ENCODE results near the gene SLC6A7. TPM values are rescaled to one million over a fixed set of nuclear protein-coding genes. Genes with fewer than 3 reads are reported as not detected.

Gene SLC6A7
- total RNA-seq, 4 donors from 2014 or later, result not detected

DNA sequence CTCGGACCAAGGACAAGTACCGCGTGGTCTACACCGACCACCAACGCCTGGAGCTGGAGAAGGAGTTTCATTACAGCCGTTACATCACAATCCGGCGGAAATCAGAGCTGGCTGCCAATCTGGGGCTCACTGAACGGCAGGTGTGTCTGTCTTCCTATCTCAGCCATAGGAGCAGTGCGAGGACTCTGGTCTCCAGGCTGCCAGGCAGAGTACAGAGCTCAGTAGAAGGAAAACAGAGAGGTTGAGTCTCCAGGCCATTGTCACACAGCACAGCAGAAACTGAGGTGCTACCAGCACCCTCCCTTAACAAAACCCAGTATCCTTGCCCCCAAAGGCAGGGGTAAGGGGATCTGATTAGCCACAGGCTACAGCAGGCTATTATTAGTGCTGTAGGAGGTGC, 7.1 kb upstream of the SLC6A7 start:
- DNase-seq (ENCODE audit: extremely low spot score), result no peak
- Histone ChIP-seq H3K36me3 (no peaks in the 10 kb centered on the region), H3K27me3 (no peaks in the 10 kb centered on the region), H3K4me1 (peaks cover 19 to 32% (median 29%) of the 10 kb centered on the region in 4 donors), H3K27ac (replicated peaks in 1 of 4) (no peak overlapping the region), H3K4me3 (no peak overlapping the region), H3K9me3 (no peaks in the 10 kb centered on the region)
- intact Hi-C loops (cut with DNase I), result no loop called here
- TF ChIP-seq POLR2A (IDR thresholded peaks at IDR 0.05; ENCODE audit: low read depth), result no peak
- TF ChIP-seq POLR2AphosphoS5 (IDR thresholded peaks at IDR 0.05), result no peak
- TF ChIP-seq, protein P1, sequence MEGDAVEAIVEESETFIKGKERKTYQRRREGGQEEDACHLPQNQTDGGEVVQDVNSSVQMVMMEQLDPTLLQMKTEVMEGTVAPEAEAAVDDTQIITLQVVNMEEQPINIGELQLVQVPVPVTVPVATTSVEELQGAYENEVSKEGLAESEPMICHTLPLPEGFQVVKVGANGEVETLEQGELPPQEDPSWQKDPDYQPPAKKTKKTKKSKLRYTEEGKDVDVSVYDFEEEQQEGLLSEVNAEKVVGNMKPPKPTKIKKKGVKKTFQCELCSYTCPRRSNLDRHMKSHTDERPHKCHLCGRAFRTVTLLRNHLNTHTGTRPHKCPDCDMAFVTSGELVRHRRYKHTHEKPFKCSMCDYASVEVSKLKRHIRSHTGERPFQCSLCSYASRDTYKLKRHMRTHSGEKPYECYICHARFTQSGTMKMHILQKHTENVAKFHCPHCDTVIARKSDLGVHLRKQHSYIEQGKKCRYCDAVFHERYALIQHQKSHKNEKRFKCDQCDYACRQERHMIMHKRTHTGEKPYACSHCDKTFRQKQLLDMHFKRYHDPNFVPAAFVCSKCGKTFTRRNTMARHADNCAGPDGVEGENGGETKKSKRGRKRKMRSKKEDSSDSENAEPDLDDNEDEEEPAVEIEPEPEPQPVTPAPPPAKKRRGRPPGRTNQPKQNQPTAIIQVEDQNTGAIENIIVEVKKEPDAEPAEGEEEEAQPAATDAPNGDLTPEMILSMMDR (IDR thresholded peaks at IDR 0.05), result no peak
- no peak for TF ChIP-seq EP300 (IDR thresholded peaks at IDR 0.05)
- 97% methylated on average over 10 of the region's 10 CpGs for WGBS

DNA sequence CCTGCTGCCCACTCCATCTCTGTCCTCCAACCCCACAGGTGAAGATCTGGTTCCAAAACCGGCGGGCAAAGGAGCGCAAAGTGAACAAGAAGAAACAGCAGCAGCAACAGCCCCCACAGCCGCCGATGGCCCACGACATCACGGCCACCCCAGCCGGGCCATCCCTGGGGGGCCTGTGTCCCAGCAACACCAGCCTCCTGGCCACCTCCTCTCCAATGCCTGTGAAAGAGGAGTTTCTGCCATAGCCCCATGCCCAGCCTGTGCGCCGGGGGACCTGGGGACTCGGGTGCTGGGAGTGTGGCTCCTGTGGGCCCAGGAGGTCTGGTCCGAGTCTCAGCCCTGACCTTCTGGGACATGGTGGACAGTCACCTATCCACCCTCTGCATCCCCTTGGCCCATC, 6.4 kb upstream of the SLC6A7 start:
- Histone ChIP-seq H3K27me3 (peaks cover 0 to 4% (median 0%) of the 10 kb centered on the region in 4 donors), H3K36me3 (no peaks in the 10 kb centered on the region), H3K4me3 (no peak overlapping the region), H3K4me1 (peaks cover 19 to 32% (median 29%) of the 10 kb centered on the region in 4 donors), H3K27ac (replicated peaks in 1 of 4) (no peak overlapping the region), H3K9me3 (no peaks in the 10 kb centered on the region)
- WGBS, result 95% methylated on average over 12 of the region's 12 CpGs
- TF ChIP-seq, protein P1 (IDR thresholded peaks at IDR 0.05), result no peak
- DNase-seq (ENCODE audit: extremely low spot score), result no peak
- intact Hi-C loops (cut with DNase I), result no loop called here

DNA sequence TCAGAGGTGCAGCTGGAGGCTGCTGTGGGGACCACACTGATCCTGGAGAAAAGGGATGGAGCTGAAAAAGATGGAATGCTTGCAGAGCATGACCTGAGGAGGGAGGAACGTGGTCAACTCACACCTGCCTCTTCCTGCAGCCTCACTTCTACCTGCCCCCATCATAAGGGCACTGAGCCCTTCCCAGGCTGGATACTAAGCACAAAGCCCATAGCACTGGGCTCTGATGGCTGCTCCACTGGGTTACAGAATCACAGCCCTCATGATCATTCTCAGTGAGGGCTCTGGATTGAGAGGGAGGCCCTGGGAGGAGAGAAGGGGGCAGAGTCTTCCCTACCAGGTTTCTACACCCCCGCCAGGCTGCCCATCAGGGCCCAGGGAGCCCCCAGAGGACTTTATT, 5.9 kb upstream of the SLC6A7 start:
- intact Hi-C loops (cut with DNase I), result no loop called here
- 94% methylated on average over 2 of the region's 2 CpGs for WGBS
- TF ChIP-seq, protein P1 (IDR thresholded peaks at IDR 0.05), result no peak
- TF ChIP-seq EP300 (IDR thresholded peaks at IDR 0.05) (no peak), POLR2AphosphoS5 (IDR thresholded peaks at IDR 0.05) (no peak), POLR2A (IDR thresholded peaks at IDR 0.05; ENCODE audit: low read depth) (no peak)

DNA sequence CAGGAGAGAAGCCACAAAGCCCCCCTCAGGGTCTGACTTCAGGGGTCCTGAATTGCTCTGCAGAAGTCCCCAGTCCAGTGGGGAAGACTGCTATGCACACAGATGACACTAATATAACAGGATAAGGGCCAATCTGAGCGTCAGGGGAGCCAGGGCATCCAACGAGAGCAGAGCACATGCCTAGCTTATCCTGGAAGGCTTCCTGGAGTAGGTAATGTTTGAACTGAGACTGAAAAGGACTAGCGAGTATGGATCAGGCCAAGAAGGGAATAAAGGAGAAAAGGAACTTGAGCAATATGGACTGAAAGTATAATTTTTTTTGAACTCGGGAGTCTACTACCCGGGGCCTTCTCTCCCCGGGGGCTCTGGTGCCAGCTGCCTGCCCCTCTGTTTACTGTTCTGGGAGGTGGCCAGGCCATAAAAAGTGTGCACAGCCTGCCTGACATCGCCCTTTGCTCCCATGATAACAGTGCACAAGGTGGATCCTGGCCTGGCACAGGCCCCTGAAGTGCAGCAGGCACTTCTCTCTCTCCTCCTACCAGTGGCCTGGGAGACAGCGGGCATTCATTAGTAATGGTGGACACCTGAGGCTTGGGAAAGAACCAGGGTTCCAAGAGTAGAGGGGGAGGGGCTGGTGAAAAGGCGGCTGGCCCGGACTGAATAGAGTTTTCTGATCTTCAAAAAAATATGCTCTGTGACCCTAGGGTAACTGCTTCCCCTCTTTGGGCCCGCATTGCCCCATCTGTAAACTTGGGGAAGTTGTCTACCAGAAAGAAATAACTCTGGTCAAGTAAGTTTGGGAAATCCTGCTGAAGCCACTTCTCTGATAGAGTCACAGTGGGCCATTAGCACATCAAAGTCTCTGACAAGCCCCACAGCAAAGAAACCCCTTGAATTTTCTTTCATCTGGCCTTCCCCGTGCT, 4.6 kb upstream of the SLC6A7 start:
- DNase-seq (ENCODE audit: extremely low spot score), result no peak
- H3K9me3 ChIP-seq, result no peaks in the 10 kb centered on the region
- 88% methylated on average over 12 of the region's 12 CpGs for WGBS
- TF ChIP-seq, protein P1 (IDR thresholded peaks at IDR 0.05), result no peak
- no peak for TF ChIP-seq POLR2AphosphoS5 (IDR thresholded peaks at IDR 0.05)
- TF ChIP-seq POLR2A (IDR thresholded peaks at IDR 0.05; ENCODE audit: low read depth), result no peak
- no peak for TF ChIP-seq EP300 (IDR thresholded peaks at IDR 0.05)
- no peak overlapping the region for H3K27ac ChIP-seq (replicated peaks in 1 of 4)
- no peak overlapping the region for H3K4me3 ChIP-seq
- H3K4me1 ChIP-seq, result peaks cover 17 to 28% (median 27%) of the 10 kb centered on the region in 4 donors
- H3K27me3 ChIP-seq, result peaks cover 0 to 22% (median 12%) of the 10 kb centered on the region in 4 donors
- intact Hi-C loops (cut with DNase I), result no loop called here
- H3K36me3 ChIP-seq, result no peaks in the 10 kb centered on the region

More for the DNA sequence above, 5.9 kb upstream of the SLC6A7 start:
- Histone ChIP-seq H3K36me3 (no peaks in the 10 kb centered on the region), H3K9me3 (no peaks in the 10 kb centered on the region), H3K4me3 (no peak overlapping the region), H3K4me1 (peaks cover 19 to 32% (median 29%) of the 10 kb centered on the region in 4 donors), H3K27me3 (peaks cover 0 to 9% (median under 1%) of the 10 kb centered on the region in 4 donors), H3K27ac (replicated peaks in 1 of 4) (no peak overlapping the region)
- no peak for DNase-seq (ENCODE audit: extremely low spot score)
